HG03565 (cell line): Measurements from ENCODE around the gene PLA1A.
"Not testable (repeated sequence)": the region's sequence is repeated elsewhere in the genome, so short reads cannot be mapped to it uniquely, and the experiment has no call there.

Experiments used
- ATAC-seq: cut with Tn5 transposase; IDR thresholded peaks from one replicate; pipeline ENCODE4 v1.9.1; 2021; ENCODE audit warnings: mild to moderate bottlenecking, moderate library complexity; ENCODE audit not compliant: unreplicated experiment

The PLA1A gene

GRCh38 chr3:119597548-119598288 is at the start of gene PLA1A:
TSS of gene PLA1A (plus strand) at chr3:119597885. CDS start at chr3:119597914, 29 bp downstream.
- ATAC-seq = no peak

GRCh38 chr3:119548341-119548740 is 49.3 kb upstream of the PLA1A start:
- ATAC-seq = no peak

GRCh38 chr3:119550192-119550910 is 47.3 kb upstream of the PLA1A start:
- peak; percentile 28 for ATAC-seq

- ATAC-seq = no peak
Measured at GRCh38 chr3:119551598-119551997, 46.1 kb upstream of the PLA1A start.

GRCh38 chr3:119552928-119553327 is 44.8 kb upstream of the PLA1A start:
- not testable (repeated sequence) for ATAC-seq

- ATAC-seq = no peak
Measured at GRCh38 chr3:119553823-119554415, 43.8 kb upstream of the PLA1A start.

GRCh38 chr3:119555309-119555735 is 42.4 kb upstream of the PLA1A start:
- ATAC-seq = no peak

- no peak for ATAC-seq
Measured at GRCh38 chr3:119555929-119556328, 41.8 kb upstream of the PLA1A start.

- no peak for ATAC-seq
Measured at GRCh38 chr3:119557192-119557876, 40.4 kb upstream of the PLA1A start.

GRCh38 chr3:119557877-119558269 is 39.8 kb upstream of the PLA1A start:
- no peak for ATAC-seq

GRCh38 chr3:119558626-119559317 is 38.9 kb upstream of the PLA1A start:
- ATAC-seq = no peak

GRCh38 chr3:119559441-119559963 is 38.2 kb upstream of the PLA1A start, which contains the start of gene CD80:
TSS of gene CD80 (minus strand) at chr3:119559614. CDS start at chr3:119557728, 1,886 bp downstream.
- ATAC-seq = peak; percentile 36

- ATAC-seq = no peak
Measured at GRCh38 chr3:119560160-119560559, 37.5 kb upstream of the PLA1A start.

- ATAC-seq = peak; percentile 61
Measured at GRCh38 chr3:119562307-119562961, 35.3 kb upstream of the PLA1A start.

GRCh38 chr3:119563334-119563733 is 34.4 kb upstream of the PLA1A start:
- not testable (repeated sequence) for ATAC-seq

GRCh38 chr3:119569156-119569555 is 28.5 kb upstream of the PLA1A start:
- ATAC-seq = no peak

GRCh38 chr3:119570229-119570628 is 27.5 kb upstream of the PLA1A start:
- ATAC-seq = no peak

GRCh38 chr3:119571230-119571629 is 26.5 kb upstream of the PLA1A start:
- no peak for ATAC-seq

GRCh38 chr3:119571688-119572087 is 26.0 kb upstream of the PLA1A start:
- ATAC-seq = no peak

GRCh38 chr3:119575507-119575906 is 22.2 kb upstream of the PLA1A start:
- ATAC-seq = no peak
